HCT116 (cell line): ENCODE results near the gene GFI1. TPM values are rescaled to one million over a fixed set of nuclear protein-coding genes. Genes with fewer than 3 reads are reported as not detected.
A peak's percentile ranks its signal among the peaks of the same experiment; 100 is the strongest.

ENCODE experiments used
- ATAC-seq: fragments of 200-7000 bp; cut with Tn5 transposase; 2 replicates; pipeline ENCODE4 v1.9.1; 2020; ENCODE audit warnings: mild to moderate bottlenecking, moderate library complexity
- BruUV-seq: library from RNA; stranded (reverse); fragments of 400-500 nt; replicated peaks from 2 replicates; lab custom pipeline; 2021; lab: Mats Ljungman, UMichigan
- CTCF ChIA-PET: fragments of 300-600 bp; sonication (Branson Sonifier 250); formaldehyde crosslinking; loops from one replicate; lab custom pipeline; 2021; ENCODE audit warnings: antibody characterized with exemption; lab: Charles Lee
- POLR2A ChIA-PET: fragments of 300-600, 350-600 bp; sonication (Branson Sonifier 250); formaldehyde crosslinking; loops from one replicate; lab custom pipeline; 2021; ENCODE audit warnings: antibody characterized with exemption; lab: Charles Lee
- RAD21 ChIA-PET, 2 experiments: fragments of 300-600 bp; sonication (Branson Sonifier 250); formaldehyde crosslinking; loops; one replicate each; lab custom pipeline; 2023; ENCODE audit warnings: low total read pairs in 2 of 2; ENCODE audit not compliant: uncharacterized antibody in 2 of 2, unreplicated experiment in 2 of 2, low non-redundant PET in 1 of 2; lab: Charles Lee
- DNase-seq: peaks from one replicate; pipeline ENCODE4 v3.0.0-alpha.2; 2010; ENCODE audit warnings: low read depth, low spot score
- H2AFZ ChIP-seq: fragments of 200-600 bp; shearing (Covaris generic), sonication (generic); 2 replicates; pipeline ENCODE4 v1.6.1; 2017; ENCODE audit warnings: low read depth, mixed run types, mixed read lengths, antibody characterized with exemption, low read length; ENCODE audit not compliant: poor library complexity, severe bottlenecking
- H3K27ac ChIP-seq: 2 replicates; pipeline ENCODE4 v1.5.1; 2012; ENCODE audit warnings: low read depth, low read length
- H3K27me3 ChIP-seq: fragments of 200-600 bp; sonication (generic); 2 replicates; pipeline ENCODE4 v1.6.1; 2016; ENCODE audit warnings: mixed run types, low read length, mixed read lengths; ENCODE audit not compliant: insufficient read depth
- H3K36me3 ChIP-seq, 2 experiments: fragments of 200-500 bp in 1 of 2; fragments of 200-600 bp in 1 of 2; sonication (Bioruptor generic) in 1 of 2; sonication (generic) in 1 of 2; 2 replicates each; pipeline versions ENCODE4 v1.5.1 to v1.6.1; 2014 to 2016; ENCODE audit warnings: low read length in 2 of 2, inconsistent platforms in 1 of 2, mixed read lengths in 1 of 2, mixed run types in 1 of 2; ENCODE audit not compliant: insufficient read depth in 2 of 2, control insufficient read depth in 1 of 2
- H3K4me1 ChIP-seq, 2 experiments: fragments of 200-600 bp in 1 of 2; sonication (generic) in 1 of 2; 2 replicates each; pipeline versions ENCODE4 v1.5.1 to v1.6.1; 2012 to 2017; ENCODE audit warnings: low read length in 2 of 2, inconsistent platforms in 1 of 2, mild to moderate bottlenecking in 1 of 2, mixed read lengths in 1 of 2, mixed run types in 1 of 2, moderate library complexity in 1 of 2; ENCODE audit not compliant: insufficient read depth in 2 of 2, control insufficient read depth in 1 of 2
- H3K4me2 ChIP-seq: fragments of 200-600 bp; sonication (generic); 2 replicates; pipeline ENCODE4 v1.6.1; 2017; ENCODE audit warnings: mixed run types, low read length, mixed read lengths
- H3K4me3 ChIP-seq, 2 experiments: fragments of 200-600 bp in 1 of 2; sonication (generic) in 1 of 2; replicated peaks in 1 of 2; 2 replicates each; pipeline ENCODE4 v1.5.1; 2011 to 2016; ENCODE audit warnings: low read length in 2 of 2, control low read depth in 1 of 2, low read depth in 1 of 2, mild to moderate bottlenecking in 1 of 2, mixed read lengths in 1 of 2, mixed run types in 1 of 2
- H3K79me2 ChIP-seq: fragments of 200-600 bp; sonication (generic); 2 replicates; pipeline ENCODE4 v1.6.1; 2017; ENCODE audit warnings: mild to moderate bottlenecking, mixed run types, low read length, moderate library complexity, mixed read lengths; ENCODE audit not compliant: insufficient read depth
- H3K9ac ChIP-seq: fragments of 200-600 bp; sonication (generic); 2 replicates; pipeline ENCODE4 v1.6.1; 2016; ENCODE audit warnings: low read length, mixed read lengths
- H3K9me2 ChIP-seq: fragments of 200-600 bp; sonication (generic), shearing (Covaris generic); 2 replicates; pipeline ENCODE4 v1.6.1; 2017; ENCODE audit warnings: mixed run types, mild to moderate bottlenecking, moderate library complexity; ENCODE audit not compliant: insufficient read depth
- H3K9me3 ChIP-seq, 2 experiments: fragments of 200-500 bp in 1 of 2; fragments of 200-600 bp in 1 of 2; sonication (Bioruptor generic) in 1 of 2; sonication (generic) in 1 of 2; 2 replicates each; pipeline ENCODE4 v1.6.1; 2014 to 2017; ENCODE audit warnings: low read length in 2 of 2, mixed read lengths in 2 of 2, inconsistent platforms in 1 of 2, low read depth in 1 of 2, mild to moderate bottlenecking in 1 of 2, mixed run types in 1 of 2, moderate library complexity in 1 of 2; ENCODE audit not compliant: control insufficient read depth in 1 of 2, insufficient read depth in 1 of 2
- H4K20me1 ChIP-seq: fragments of 200-600 bp; sonication (generic), shearing (Covaris generic); 2 replicates; pipeline ENCODE4 v1.6.1; 2017; ENCODE audit warnings: mixed run types, mild to moderate bottlenecking, moderate library complexity; ENCODE audit not compliant: insufficient read depth
- CEBPB ChIP-seq: IDR thresholded peaks from 2 replicates; pipeline ENCODE4 v1.6.1; 2012; ENCODE audit warnings: low read depth
- ELF1 ChIP-seq: IDR thresholded peaks from 2 replicates; pipeline ENCODE4 v1.6.1; 2012; ENCODE audit warnings: low read depth, borderline replicate concordance
- EZH2 ChIP-seq: fragments of 200-600 bp; sonication (generic); IDR thresholded peaks from 2 replicates; pipeline ENCODE4 v1.6.1; 2017; ENCODE audit warnings: antibody characterized with exemption, mixed run types
- POLR2AphosphoS5 ChIP-seq: IDR thresholded peaks from 2 replicates; pipeline ENCODE4 v1.6.1; 2011; ENCODE audit warnings: mild to moderate bottlenecking, low read depth, low read length, moderate library complexity
- RAD21 ChIP-seq: IDR thresholded peaks from 2 replicates; pipeline ENCODE4 v1.6.1; 2012; ENCODE audit warnings: low read depth, mild to moderate bottlenecking
- ZFX ChIP-seq: fragments of 450-650 bp; IDR thresholded peaks from 2 replicates; pipeline ENCODE4 v1.6.1; 2017
- intact Hi-C: fragments of 100-400 bp; cut with micrococcal nuclease; formaldehyde crosslinking; loops from 2 replicates; pipeline ENCODE4 v1.10.0; 2022
- total RNA-seq: library from RNA; stranded (reverse); gene quantifications from one replicate; pipeline ENCODE4 v1.2.1, GENCODE V29; 2021; ENCODE audit not compliant: unreplicated experiment

Gene GFI1
- total RNA-seq, 1 experiment from 2014 or later: 8.1 TPM

- Histone ChIP-seq H3K9me3 (no peaks in the 10 kb centered on the region), H3K4me2 (no peak overlapping the region), H3K9me2 (no peaks in the 10 kb centered on the region), H3K9ac (no peak overlapping the region), H3K79me2 (no peaks in the 10 kb centered on the region), H2AFZ (no peak overlapping the region), H3K27me3 (no peaks in the 10 kb centered on the region), H3K36me3 (no peaks in the 10 kb centered on the region), H3K4me3 (no peak overlapping the region), H3K4me1 (no peaks in the 10 kb centered on the region), H4K20me1 (no peaks in the 10 kb centered on the region), H3K27ac (no peak overlapping the region)
- intact Hi-C loops: no loop called here
- ChIA-PET CTCF (no interaction called here), POLR2A (no interaction called here), RAD21 (no interaction called here)
- BruUV-seq: no TSS peak
- DNase-seq (no peak), ATAC-seq (no peak)
- TF ChIP-seq CEBPB (peak; percentile 68; the same call in 1 of the 2 replicates), RAD21 (no peak), ZFX (no peak)
Measured at GRCh38 chr1:92515796-92516201, 29.1 kb upstream of the GFI1 start.

- ChIA-PET RAD21 (no interaction called here), CTCF (no interaction called here), POLR2A (no interaction called here)
- no peak overlapping the region for H3K4me3 ChIP-seq
- no peak overlapping the region for H3K4me2 ChIP-seq
- ATAC-seq (no peak), DNase-seq (no peak)
- no peak overlapping the region for H3K27ac ChIP-seq
- H3K79me2 ChIP-seq: no peaks in the 10 kb centered on the region
- BruUV-seq: no TSS peak
- no peaks in the 10 kb centered on the region for H3K4me1 ChIP-seq
- TF ChIP-seq EZH2 (no peak), ELF1 (no peak), POLR2AphosphoS5 (no peak)
- intact Hi-C loops: no loop called here
- H3K9ac ChIP-seq: no peak overlapping the region
- no peaks in the 10 kb centered on the region for H4K20me1 ChIP-seq
- no peaks in the 10 kb centered on the region for H3K9me3 ChIP-seq
- no peaks in the 10 kb centered on the region for H3K36me3 ChIP-seq
- H3K27me3 ChIP-seq: no peaks in the 10 kb centered on the region
- no peak overlapping the region for H2AFZ ChIP-seq
- H3K9me2 ChIP-seq: no peaks in the 10 kb centered on the region
Measured at GRCh38 chr1:92511541-92511940, 24.8 kb upstream of the GFI1 start.
